ENCODE measurements around the gene PCNX1.

PCNX1 gene

DNA sequence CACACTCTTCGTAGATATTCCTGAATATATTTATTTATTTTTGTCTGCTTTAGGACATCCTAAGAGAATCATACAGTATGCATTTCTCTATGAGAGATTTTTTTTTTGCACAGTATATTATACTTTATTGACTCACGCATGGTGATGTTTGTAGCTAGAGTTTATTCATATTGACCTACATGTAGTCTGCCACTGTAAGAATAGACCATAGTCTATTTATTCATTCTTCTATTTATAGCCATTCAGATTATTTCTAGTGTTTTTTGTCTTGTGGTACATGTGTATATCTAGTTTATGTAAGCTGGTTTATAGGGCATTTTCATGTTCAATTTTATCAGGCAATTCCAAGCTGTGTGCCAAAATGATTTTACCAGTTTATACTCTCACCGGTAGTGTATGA, 45.2 kb downstream of the PCNX1 start:
- Histone ChIP-seq H3K79me2 (ENCODE audit: insufficient read depth, low read length) (no peaks in the 10 kb centered on the region), H3K9me2 (replicated peaks; ENCODE audit: insufficient read depth, low read length) (no peaks in the 10 kb centered on the region)

DNA sequence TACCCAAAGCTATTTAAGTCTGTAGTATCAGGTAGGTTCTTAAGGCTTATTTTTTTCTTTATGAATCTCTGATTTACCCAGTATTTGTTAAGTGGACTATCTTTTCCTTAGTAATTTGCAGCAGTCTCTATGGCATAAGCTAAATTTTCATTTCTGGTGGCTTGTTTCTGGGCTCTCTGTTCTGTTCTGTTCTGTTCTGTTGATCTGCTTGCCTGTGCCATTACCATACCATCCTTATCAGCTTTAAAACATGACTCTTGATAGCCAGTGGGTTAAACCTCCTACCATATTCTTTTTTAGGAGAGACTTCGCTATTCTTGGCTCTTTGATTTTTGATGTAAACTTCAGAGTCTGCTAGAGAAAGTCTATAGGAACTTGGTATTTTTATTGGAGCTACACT, 46.8 kb downstream of the PCNX1 start:
- Histone ChIP-seq H2AFZ (ENCODE audit: low read depth, low read length, severe bottlenecking) (no peak overlapping the region), H3K9ac (ENCODE audit: low read length) (no peak overlapping the region), H3K79me2 (ENCODE audit: insufficient read depth, low read length) (0 out of 2 replicates have a peak, but pooled peaks cover 3% of the 10 kb centered on the region), H3K9me3 (ENCODE audit: insufficient read depth, low read length) (no peaks in the 10 kb centered on the region), H3K4me3 (ENCODE audit: insufficient read depth, low read length, poor library complexity, severe bottlenecking) (no peak overlapping the region), H4K20me1 (ENCODE audit: low read depth, low read length) (no peaks in the 10 kb centered on the region), H3K27ac (ENCODE audit: low read depth, low read length) (no peak overlapping the region), H3K36me3 (ENCODE audit: low read length) (peaks cover 20% of the 10 kb centered on the region; the same call in 1 of the 2 replicates), H3K9me2 (replicated peaks; ENCODE audit: insufficient read depth, low read length) (no peaks in the 10 kb centered on the region), H3K4me2 (ENCODE audit: low read depth, low read length, poor library complexity, severe bottlenecking) (no peak overlapping the region), H3F3A (ENCODE audit: insufficient read depth) (0 out of 2 replicates have a peak, but pooled peaks cover 8% of the 10 kb centered on the region), H3K27me3 (ENCODE audit: low read length) (no peaks in the 10 kb centered on the region)
- TF ChIP-seq EZH2phosphoT487 (conservative IDR thresholded peaks at IDR 0.05; ENCODE audit: low read length): no peak
- TF ChIP-seq, protein P1, sequence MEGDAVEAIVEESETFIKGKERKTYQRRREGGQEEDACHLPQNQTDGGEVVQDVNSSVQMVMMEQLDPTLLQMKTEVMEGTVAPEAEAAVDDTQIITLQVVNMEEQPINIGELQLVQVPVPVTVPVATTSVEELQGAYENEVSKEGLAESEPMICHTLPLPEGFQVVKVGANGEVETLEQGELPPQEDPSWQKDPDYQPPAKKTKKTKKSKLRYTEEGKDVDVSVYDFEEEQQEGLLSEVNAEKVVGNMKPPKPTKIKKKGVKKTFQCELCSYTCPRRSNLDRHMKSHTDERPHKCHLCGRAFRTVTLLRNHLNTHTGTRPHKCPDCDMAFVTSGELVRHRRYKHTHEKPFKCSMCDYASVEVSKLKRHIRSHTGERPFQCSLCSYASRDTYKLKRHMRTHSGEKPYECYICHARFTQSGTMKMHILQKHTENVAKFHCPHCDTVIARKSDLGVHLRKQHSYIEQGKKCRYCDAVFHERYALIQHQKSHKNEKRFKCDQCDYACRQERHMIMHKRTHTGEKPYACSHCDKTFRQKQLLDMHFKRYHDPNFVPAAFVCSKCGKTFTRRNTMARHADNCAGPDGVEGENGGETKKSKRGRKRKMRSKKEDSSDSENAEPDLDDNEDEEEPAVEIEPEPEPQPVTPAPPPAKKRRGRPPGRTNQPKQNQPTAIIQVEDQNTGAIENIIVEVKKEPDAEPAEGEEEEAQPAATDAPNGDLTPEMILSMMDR (IDR thresholded peaks at IDR 0.05; ENCODE audit: insufficient read depth, low read length, poor library complexity, severe bottlenecking): no peak

More for the DNA sequence above, 45.2 kb downstream of the PCNX1 start:
- H3K9ac ChIP-seq (ENCODE audit: low read length): no peak overlapping the region
- H3K27me3 ChIP-seq (ENCODE audit: low read length): no peaks in the 10 kb centered on the region
- H3K9me3 ChIP-seq (ENCODE audit: insufficient read depth, low read length): no peaks in the 10 kb centered on the region; the same call in 1 of the 2 replicates
- H3K4me3 ChIP-seq (ENCODE audit: insufficient read depth, low read length, poor library complexity, severe bottlenecking): no peak overlapping the region
- 0 out of 2 replicates have a peak, but pooled peaks cover 8% of the 10 kb centered on the region for H3F3A ChIP-seq (ENCODE audit: insufficient read depth)
- H4K20me1 ChIP-seq (ENCODE audit: low read depth, low read length): no peaks in the 10 kb centered on the region
- no peak overlapping the region for H3K27ac ChIP-seq (ENCODE audit: low read depth, low read length)
- H3K36me3 ChIP-seq (ENCODE audit: low read length): peaks cover 18% of the 10 kb centered on the region; the same call in 1 of the 2 replicates
- no peak overlapping the region for H2AFZ ChIP-seq (ENCODE audit: low read depth, low read length, severe bottlenecking)
- TF ChIP-seq, protein P1 (IDR thresholded peaks at IDR 0.05; ENCODE audit: insufficient read depth, low read length, poor library complexity, severe bottlenecking): no peak
- no peak for TF ChIP-seq EZH2phosphoT487 (conservative IDR thresholded peaks at IDR 0.05; ENCODE audit: low read length)
- no peak overlapping the region for H3K4me2 ChIP-seq (ENCODE audit: low read depth, low read length, poor library complexity, severe bottlenecking)

DNA sequence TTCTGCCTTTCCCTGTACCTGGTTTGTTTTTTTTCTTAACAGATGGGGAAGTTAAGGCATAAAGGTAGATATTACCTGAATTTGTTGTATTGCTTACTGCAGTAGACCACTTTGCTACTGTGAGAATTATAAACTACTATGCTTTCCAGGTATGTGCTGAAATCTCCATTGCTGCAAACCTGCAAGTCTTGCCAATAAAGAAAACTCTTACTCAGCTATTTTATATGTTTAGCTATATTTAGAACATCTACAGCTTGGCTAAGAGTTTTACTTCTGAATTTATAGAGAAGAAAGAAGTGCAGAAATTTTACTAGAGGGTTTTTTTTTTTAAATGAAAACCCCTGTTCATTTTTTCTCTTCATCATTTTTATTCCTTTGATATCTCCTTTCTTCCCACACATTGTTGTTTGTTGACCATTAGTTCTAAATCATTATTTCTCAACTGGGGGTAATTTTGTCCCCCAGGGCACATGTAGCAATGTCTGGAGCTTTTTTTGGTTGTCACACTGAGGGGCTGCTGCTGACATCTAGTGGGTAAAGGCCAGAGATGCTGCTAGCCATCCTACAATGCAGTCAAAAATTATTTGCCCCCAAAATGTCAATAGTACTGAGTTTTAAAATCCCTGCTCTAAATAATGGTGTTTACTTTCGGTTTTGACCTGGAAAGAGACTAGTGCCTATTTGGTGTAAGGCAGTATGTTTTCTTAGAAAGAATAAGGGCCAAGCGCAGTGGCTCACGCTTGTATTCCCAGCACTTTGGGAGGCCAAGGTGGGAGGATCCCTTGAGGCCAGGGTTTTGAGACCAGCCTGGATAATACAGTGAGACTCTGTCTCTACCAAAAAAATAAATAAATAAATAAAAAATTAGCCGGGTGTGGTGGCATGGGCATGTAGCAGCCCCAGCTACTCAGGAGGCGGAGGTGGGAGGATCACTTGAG, 48.6 kb downstream of the PCNX1 start:
- Histone ChIP-seq H3K9me2 (replicated peaks; ENCODE audit: insufficient read depth, low read length) (no peaks in the 10 kb centered on the region), H3K27me3 (ENCODE audit: low read length) (no peaks in the 10 kb centered on the region), H3K9me3 (ENCODE audit: insufficient read depth, low read length) (no peaks in the 10 kb centered on the region), H4K20me1 (ENCODE audit: low read depth, low read length) (no peaks in the 10 kb centered on the region), H3K79me2 (ENCODE audit: insufficient read depth, low read length) (0 out of 2 replicates have a peak, but pooled peaks cover 3% of the 10 kb centered on the region), H3K27ac (ENCODE audit: low read depth, low read length) (no peak overlapping the region), H2AFZ (ENCODE audit: low read depth, low read length, severe bottlenecking) (no peak overlapping the region), H3K4me3 (ENCODE audit: insufficient read depth, low read length, poor library complexity, severe bottlenecking) (no peak overlapping the region), H3K9ac (ENCODE audit: low read length) (no peak overlapping the region), H3F3A (ENCODE audit: insufficient read depth) (no peaks in the 10 kb centered on the region), H3K36me3 (ENCODE audit: low read length) (peaks cover 8% of the 10 kb centered on the region; the same call in 1 of the 2 replicates), H3K4me2 (ENCODE audit: low read depth, low read length, poor library complexity, severe bottlenecking) (no peak overlapping the region)
- TF ChIP-seq EZH2phosphoT487 (conservative IDR thresholded peaks at IDR 0.05; ENCODE audit: low read length): no peak
- TF ChIP-seq, protein P1 (IDR thresholded peaks at IDR 0.05; ENCODE audit: insufficient read depth, low read length, poor library complexity, severe bottlenecking): peak; percentile 34

Data from SU-DHL-6 (cell line).